ENCODE results near the gene COL25A1.

GRCh38 chr4:109009909-109010308, 292.5 kb downstream of the COL25A1 start:
- TF ChIP-seq POLR2A (IDR thresholded peaks at IDR 0.05) (no peak), CTCF (IDR thresholded peaks at IDR 0.05) (no peak)
